ENCODE data around the gene PLEKHM3.

DNA sequence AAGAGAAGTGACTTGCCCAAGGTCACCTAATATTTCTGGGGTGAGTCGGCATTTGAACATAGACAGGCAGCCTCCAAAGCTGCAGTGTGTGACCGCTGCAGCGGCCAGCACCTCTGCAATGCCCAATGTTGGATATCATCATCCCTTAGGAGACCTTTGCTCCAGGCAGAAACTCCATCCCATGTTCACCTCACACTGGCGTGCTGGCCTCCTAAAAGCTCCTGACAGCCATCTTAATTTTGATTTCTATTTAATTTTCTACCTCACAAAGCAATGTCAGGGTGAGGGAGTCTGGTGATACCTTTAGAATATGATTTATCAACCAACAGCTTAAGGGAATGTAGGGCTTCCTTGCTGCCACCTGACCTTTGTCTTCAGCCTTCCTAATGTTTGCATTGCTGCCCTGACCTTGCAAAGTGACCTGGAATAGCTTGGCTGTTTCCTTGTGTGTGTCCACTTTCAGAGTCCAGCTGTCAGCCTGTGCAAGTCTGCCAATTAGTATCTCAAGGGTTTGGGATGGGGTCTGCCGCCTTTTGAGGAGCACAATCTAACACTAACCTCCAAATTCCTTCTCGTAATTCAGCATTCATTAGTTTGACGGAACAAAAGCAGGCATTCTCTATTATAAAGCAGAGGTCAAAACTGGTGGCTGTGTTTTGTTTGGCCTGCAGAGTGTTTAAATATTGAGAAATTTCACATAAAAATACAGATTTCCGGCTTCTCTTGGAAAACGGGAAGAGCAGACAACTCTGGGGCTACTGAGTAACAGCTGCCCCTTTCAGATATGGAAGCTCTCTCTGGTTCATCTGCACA, 127.6 kb downstream of the PLEKHM3 start:
- TF ChIP-seq, protein P1, sequence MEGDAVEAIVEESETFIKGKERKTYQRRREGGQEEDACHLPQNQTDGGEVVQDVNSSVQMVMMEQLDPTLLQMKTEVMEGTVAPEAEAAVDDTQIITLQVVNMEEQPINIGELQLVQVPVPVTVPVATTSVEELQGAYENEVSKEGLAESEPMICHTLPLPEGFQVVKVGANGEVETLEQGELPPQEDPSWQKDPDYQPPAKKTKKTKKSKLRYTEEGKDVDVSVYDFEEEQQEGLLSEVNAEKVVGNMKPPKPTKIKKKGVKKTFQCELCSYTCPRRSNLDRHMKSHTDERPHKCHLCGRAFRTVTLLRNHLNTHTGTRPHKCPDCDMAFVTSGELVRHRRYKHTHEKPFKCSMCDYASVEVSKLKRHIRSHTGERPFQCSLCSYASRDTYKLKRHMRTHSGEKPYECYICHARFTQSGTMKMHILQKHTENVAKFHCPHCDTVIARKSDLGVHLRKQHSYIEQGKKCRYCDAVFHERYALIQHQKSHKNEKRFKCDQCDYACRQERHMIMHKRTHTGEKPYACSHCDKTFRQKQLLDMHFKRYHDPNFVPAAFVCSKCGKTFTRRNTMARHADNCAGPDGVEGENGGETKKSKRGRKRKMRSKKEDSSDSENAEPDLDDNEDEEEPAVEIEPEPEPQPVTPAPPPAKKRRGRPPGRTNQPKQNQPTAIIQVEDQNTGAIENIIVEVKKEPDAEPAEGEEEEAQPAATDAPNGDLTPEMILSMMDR (IDR thresholded peaks at IDR 0.05) = no peak
- no peak for TF ChIP-seq POLR2AphosphoS5 (IDR thresholded peaks at IDR 0.05; ENCODE audit: low read depth, low read length)
- TF ChIP-seq SIN3A (IDR thresholded peaks at IDR 0.05; ENCODE audit: borderline replicate concordance, insufficient read depth, low read depth, low read length) = no peak

Data from Panc1 (cell line).